Fibroblast of the conjunctiva (primary cell): ENCODE results near the gene TENM4.
A peak's percentile ranks its signal among the peaks of the same experiment; 100 is the strongest.

Experiments used
- DNase-seq: peaks from one replicate; pipeline ENCODE4 v3.0.0-alpha.2; 2010; ENCODE audit warnings: low read depth

The TENM4 gene

GRCh38 chr11:79440571-79441460, at the start of gene TENM4:
Gene TENM4, minus strand, starts transcription at chr11:79441030. Its CDS starts 371,086 bp downstream, at chr11:79069944.
- DNase-seq: peak; percentile 57

DNA sequence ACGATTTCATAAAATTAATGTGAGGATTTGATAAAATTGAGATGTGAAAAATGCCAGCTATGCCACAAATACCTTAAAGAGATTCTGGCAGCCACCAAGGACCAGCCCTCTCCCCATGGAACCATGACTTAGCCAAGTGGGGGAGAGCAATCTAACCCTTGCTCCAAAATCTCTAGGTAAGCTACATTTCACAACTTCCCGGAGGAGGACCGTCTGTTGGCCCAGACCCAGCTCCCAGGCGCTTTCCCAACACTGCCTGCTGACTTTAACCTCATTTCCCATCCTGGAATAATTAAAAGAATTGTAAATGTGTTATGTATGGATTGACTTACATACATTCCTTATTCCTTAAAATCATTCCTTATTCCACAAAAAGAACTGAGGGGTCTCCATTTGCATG, 47.5 kb upstream of the TENM4 start:
- DNase-seq: no peak

GRCh38 chr11:79487412-79487811, 46.6 kb upstream of the TENM4 start:
- DNase-seq: no peak

GRCh38 chr11:79486242-79486984, 45.6 kb upstream of the TENM4 start:
- DNase-seq: no peak

GRCh38 chr11:79485694-79486093, 44.9 kb upstream of the TENM4 start:
- no peak for DNase-seq

- DNase-seq: no peak
Observed at GRCh38 chr11:79484872-79485271, 44.0 kb upstream of the TENM4 start.

DNA sequence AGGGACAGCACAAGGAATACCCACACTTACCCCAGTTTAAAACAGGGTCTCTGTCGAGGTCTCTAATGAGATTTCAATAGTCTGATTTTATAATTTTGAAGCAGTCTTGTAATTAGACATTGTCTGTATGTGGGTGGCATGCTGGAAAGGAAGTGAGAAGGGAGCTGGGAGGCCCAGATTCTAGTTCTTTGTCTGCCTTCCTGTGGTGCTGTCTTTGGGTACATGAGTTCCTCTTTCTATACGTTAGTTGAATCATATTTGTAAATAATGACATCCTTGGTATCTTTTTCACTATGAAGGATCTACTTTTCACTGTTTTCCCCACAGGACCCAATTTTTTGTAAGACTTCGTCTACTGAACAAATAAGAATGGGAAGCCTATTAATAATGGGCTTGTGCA, 42.0 kb upstream of the TENM4 start:
- no peak for DNase-seq

GRCh38 chr11:79481795-79482194, 41.0 kb upstream of the TENM4 start:
- DNase-seq: no peak

GRCh38 chr11:79480864-79481263, 40.0 kb upstream of the TENM4 start:
- DNase-seq: no peak

GRCh38 chr11:79472819-79473529, 32.1 kb upstream of the TENM4 start:
- DNase-seq: no peak

GRCh38 chr11:79471071-79471844, 30.4 kb upstream of the TENM4 start:
- DNase-seq: no peak

DNA sequence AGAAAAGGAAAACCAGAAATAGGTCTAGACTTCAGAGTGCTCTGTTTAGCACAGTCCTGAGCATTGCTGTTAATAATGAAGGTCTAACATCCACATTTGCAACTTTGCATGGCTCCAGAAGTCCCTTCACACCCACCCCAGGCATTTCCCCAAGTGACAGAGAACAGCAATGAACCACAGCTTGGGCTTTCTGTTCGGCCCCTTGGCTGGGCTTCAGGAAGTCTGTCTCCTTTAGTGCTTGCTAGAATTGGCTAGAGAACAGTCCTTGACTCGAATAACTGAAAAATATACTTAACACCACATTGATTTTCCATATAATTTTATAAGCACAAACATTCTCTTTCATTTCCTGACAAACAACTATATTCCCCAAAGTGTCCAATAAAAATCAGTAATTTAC, 29.3 kb upstream of the TENM4 start:
- no peak for DNase-seq

- DNase-seq: no peak
Observed at GRCh38 chr11:79467761-79468160, 26.9 kb upstream of the TENM4 start.

DNA sequence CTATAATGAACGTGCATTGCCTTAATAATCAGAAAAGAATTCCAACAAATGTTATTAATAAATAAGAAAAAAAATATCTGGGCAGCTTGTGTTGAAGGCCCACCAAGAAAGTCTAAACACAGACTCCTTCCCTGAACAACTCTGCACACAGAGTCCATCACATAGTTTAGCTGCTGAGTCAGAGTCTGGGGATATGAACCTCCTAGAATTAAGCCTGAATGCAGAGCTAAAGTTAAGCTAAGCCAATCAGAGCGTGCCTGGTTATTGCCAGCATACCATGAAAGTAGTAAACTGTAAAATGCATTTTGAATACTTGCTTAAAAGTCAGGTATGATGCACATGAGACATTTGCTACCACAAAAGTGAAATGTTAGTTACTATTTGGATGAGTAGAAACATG, 25.6 kb upstream of the TENM4 start:
- peak; percentile 17 for DNase-seq

GRCh38 chr11:79465160-79465559, 24.3 kb upstream of the TENM4 start:
- DNase-seq: no peak

DNA sequence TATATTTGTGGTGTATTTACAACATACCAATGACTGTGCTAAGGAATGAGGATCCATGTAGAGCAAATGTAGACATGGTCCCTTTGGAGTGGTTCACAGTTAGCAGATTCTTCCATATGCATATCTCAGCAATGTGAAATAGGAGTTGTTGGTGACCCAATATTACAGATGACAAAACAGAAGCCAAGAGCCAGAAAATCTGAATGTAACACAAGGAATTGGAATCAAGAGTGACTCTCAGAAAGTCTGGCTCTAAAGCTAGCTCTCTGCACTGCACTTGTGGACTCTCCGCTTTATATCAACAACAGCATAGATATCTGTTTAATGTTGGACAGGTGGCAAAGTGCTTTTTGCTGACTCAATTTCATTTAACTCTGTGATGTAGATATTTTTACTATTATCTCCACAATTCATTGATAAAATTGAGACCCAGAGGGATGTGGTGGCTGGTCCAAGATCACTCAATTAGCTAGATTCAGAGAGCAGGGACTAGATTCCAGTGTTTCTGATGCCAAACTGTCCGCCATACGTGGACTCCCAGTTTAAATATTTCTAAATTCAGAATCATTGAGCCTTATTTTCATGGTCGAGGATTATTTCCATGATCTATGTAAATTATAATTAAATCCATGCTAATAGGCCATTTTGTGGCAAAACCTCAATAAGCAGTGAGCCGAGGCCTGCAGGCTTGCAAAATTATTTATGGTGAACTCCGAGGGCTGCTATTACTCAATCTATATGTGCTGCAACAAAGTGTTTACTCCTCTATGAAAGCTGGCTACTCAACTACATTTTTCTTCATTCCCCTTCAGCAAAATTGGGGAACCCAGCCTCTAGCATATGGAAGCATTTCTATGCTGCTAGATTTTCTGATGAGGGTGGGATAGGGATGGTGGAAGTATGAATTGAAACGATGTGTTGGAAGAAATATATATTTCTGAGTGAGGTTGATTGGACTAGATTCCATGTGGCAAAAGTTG, 21.1 kb upstream of the TENM4 start:
- DNase-seq: no peak

DNA sequence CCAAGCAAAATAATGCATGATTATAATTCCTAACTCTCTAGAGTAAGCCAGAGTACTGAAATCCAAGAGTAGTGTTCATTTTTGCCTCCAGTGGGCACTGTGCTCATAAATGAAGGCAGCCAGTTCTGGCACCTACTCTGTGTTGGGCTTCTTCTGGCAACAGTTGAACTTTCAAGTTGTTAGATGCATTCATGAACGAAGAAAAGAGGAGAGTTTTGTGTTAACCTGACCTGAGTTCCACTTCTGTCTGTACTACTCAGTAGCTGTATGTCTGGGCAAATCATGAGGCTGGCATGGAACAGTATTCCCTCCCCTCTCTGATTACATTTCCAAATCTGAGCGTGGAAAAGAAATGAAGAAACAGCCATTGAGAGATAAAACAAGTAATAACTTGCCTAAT, 20.3 kb upstream of the TENM4 start:
- DNase-seq: no peak

DNA sequence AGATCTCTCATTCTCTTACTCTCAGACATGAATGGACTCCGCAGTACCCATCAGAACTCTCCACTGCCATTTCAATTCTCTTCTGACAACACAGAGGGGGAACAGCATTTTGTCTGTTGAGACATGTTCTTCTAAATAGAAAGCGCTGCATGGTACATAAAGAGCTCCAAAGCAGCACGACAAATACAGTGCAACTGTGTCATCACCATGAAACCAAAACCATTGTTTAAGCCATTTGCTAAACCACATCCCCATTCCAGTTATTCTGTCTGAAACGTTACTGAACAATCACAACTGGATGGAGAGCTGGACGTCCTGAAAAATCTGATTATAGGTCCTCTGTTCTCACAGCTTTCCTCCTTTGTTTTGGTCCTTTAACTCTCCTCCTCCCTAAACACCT, 17.9 kb upstream of the TENM4 start:
- DNase-seq: no peak

GRCh38 chr11:79456501-79456900, 15.7 kb upstream of the TENM4 start:
- no peak for DNase-seq

DNA sequence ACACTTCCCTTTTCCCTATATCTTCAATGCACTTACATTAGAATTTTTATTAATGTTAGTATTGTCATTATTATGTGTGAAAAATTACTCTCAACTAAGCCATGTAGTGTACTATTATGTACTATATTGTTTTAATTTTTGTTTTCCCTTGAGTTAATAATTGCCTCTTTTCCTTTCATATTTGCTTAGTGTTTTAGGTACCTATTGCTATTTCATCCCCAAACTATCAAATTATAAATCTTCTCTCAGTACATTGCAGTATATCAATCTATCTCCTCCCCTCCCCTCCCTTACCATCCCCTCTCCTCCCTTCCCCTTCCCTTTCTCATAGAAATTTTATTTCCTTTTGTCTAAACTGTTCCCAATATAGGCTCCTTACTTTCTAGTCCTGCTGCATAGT, 12.8 kb upstream of the TENM4 start:
- no peak for DNase-seq

- no peak for DNase-seq
Observed at GRCh38 chr11:79449040-79449439, 8.2 kb upstream of the TENM4 start.
